Transverse colon (tissue), 4 donors: ENCODE measurements around the gene MYO15B. TPM values are rescaled to one million over a fixed set of nuclear protein-coding genes. Genes with fewer than 3 reads are reported as not detected.

Experiments used
- DNase-seq: peaks from one replicate; pipeline ENCODE4 v3.0.0-alpha.2; 2019
- H3K27ac ChIP-seq, 4 donors: fragments of 200-600 bp; sonication (generic); 2 replicates each; pipeline ENCODE4 v1.5.1; 2016 to 2018; ENCODE audit warnings: inconsistent platforms in 4 of 4
- H3K27me3 ChIP-seq: fragments of 200-600 bp; sonication (generic); 2 replicates; pipeline ENCODE4 v1.5.1; 2017; ENCODE audit warnings: inconsistent platforms
- H3K36me3 ChIP-seq, 4 donors: fragments of 200-600 bp; sonication (generic); 2 replicates each; pipeline ENCODE4 v1.5.1; 2017 to 2019; ENCODE audit warnings: inconsistent platforms in 4 of 4
- H3K4me1 ChIP-seq, 4 donors: fragments of 200-600 bp; sonication (generic); 2 replicates each; pipeline ENCODE4 v1.5.1; 2017 to 2020; ENCODE audit warnings: inconsistent platforms in 4 of 4
- H3K4me3 ChIP-seq, 4 donors: fragments of 200-600 bp; sonication (generic); 1 replicate in 1 of 4; 2 replicates in 3 of 4; pipeline versions ENCODE4 v1.5.1 to v1.6.1; 2017 to 2019; ENCODE audit warnings: inconsistent platforms in 4 of 4
- H3K9me3 ChIP-seq, 2 donors: fragments of 200-600 bp; sonication (generic); 2 replicates each; pipeline ENCODE4 v1.5.1; 2017 to 2019; ENCODE audit warnings: inconsistent platforms in 2 of 2
- EP300 ChIP-seq: sonication (generic); formaldehyde crosslinking; IDR thresholded peaks from one replicate; pipeline ENCODE4 v1.6.1; 2017; ENCODE audit warnings: antibody characterized with exemption, low read depth
- POLR2A ChIP-seq: fragments of 450-650 bp; IDR thresholded peaks from one replicate; pipeline ENCODE4 v1.6.1; 2016; ENCODE audit warnings: antibody characterized with exemption, mild to moderate bottlenecking, moderate library complexity
- POLR2AphosphoS5 ChIP-seq, 3 donors: sonication (generic); formaldehyde crosslinking; IDR thresholded peaks; one replicate each; pipeline ENCODE4 v1.6.1; 2016; ENCODE audit warnings: antibody characterized with exemption in 3 of 3
- WGBS, 2 donors: methylation state at CpG; one replicate each; pipeline ENCODE4 v1.1.5; 2018; ENCODE audit warnings: low coverage in 1 of 2; 5-methylcytosine and 5-hydroxymethylcytosine counted together
- in situ Hi-C, 4 donors: fragments of 200-750 bp; cut with MboI; loops; one replicate each; pipeline versions ENCODE4 v1.15.0 to v1.15.1; 2017; ENCODE audit warnings: low sequenced_read_pairs in 3 of 4, low pct_ligation_motif_present in 1 of 4, low pct_unique_long_range_greater_than_20kb in 1 of 4
- intact Hi-C: fragments of 100-400 bp; cut with DNase I; formaldehyde crosslinking; loops from one replicate; pipeline ENCODE4 v1.15.1; 2023; ENCODE audit warnings: low total_unique reads
- total RNA-seq, 4 donors: library from RNA; depleted of rRNA; stranded (reverse); fragments of >200 nt; gene quantifications; one replicate each; pipeline ENCODE4 v1.1.0, GENCODE V29; 2016
- TF ChIP-seq, protein P1 (sequence below), 5 experiments: fragments of 200-600 bp in 3 of 5; fragments of 450-650 bp in 2 of 5; sonication (generic) in 3 of 5; IDR thresholded peaks; 1 replicate in 2 of 5; 2 replicates in 3 of 5; pipeline ENCODE4 v1.5.1; 2016 to 2017; ENCODE audit warnings: antibody characterized with exemption in 5 of 5, inconsistent platforms in 3 of 5, mild to moderate bottlenecking in 2 of 5, moderate library complexity in 1 of 5

Gene MYO15B
- total RNA-seq, 4 donors from 2014 or later: 59.3 to 1,778 (median 829) TPM

DNA sequence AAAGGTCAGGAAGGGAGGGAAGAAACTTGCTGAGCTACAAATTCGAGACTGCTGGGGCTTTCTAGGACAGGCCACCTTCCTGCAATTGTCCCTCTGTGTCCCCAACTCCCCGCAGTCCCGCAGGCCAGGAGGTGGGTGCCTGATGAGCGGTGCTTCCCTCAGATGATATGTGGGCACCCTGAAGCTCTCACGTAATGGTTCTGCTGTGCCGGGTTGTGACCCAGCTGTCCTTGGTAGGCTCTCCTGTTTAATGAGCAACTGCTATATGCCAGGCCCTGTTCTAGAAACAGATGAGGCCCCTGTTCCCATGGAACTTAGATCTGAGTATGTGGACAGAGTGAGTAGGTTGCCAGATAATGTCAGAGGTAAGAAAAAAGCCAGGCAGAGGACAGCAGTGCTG, 22.0 kb upstream of the MYO15B start:
- Histone ChIP-seq H3K4me1 (no peaks in the 10 kb centered on the region), H3K27me3 (no peaks in the 10 kb centered on the region), H3K9me3 (no peaks in the 10 kb centered on the region), H3K4me3 (no peak overlapping the region), H3K27ac (no peak overlapping the region), H3K36me3 (peaks cover 0 to 31% (median 0%) of the 10 kb centered on the region in 4 donors)
- in situ Hi-C loops (no loop called here), intact Hi-C loops (no loop called here)
- no peak for DNase-seq
- WGBS, 2 donors: 90% methylated on average over 6 of the region's 6 CpGs; no CpG with 5 or more reads in 1 of the 2 donors
- TF ChIP-seq, protein P1, sequence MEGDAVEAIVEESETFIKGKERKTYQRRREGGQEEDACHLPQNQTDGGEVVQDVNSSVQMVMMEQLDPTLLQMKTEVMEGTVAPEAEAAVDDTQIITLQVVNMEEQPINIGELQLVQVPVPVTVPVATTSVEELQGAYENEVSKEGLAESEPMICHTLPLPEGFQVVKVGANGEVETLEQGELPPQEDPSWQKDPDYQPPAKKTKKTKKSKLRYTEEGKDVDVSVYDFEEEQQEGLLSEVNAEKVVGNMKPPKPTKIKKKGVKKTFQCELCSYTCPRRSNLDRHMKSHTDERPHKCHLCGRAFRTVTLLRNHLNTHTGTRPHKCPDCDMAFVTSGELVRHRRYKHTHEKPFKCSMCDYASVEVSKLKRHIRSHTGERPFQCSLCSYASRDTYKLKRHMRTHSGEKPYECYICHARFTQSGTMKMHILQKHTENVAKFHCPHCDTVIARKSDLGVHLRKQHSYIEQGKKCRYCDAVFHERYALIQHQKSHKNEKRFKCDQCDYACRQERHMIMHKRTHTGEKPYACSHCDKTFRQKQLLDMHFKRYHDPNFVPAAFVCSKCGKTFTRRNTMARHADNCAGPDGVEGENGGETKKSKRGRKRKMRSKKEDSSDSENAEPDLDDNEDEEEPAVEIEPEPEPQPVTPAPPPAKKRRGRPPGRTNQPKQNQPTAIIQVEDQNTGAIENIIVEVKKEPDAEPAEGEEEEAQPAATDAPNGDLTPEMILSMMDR (IDR thresholded peaks at IDR 0.05): no peak
- no peak for TF ChIP-seq POLR2AphosphoS5 (IDR thresholded peaks at IDR 0.05)
- no peak for TF ChIP-seq POLR2A
- no peak for TF ChIP-seq EP300

DNA sequence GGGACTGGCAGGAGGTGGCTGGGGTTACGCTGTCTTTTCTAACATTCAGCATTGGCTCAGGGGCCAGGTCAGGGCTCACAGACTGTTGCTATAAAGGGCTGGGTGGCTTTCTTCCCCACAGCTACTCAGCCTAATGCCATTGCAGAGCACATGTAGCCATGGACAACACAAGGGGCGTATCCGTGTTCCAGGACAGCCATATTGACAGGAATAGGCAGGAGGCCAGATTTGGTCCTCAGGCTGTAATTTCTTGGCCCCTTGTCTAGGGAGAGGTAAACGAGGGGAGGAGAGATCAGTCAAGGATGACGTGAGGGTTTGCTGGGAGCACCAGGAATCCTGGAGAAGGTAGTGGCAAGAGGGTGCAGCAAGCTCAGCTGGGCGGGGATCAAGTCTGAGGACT, 21.2 kb upstream of the MYO15B start:
- H3K4me3 ChIP-seq: no peak overlapping the region
- no peaks in the 10 kb centered on the region for H3K27me3 ChIP-seq
- H3K36me3 ChIP-seq: peaks cover 0 to 38% (median 0%) of the 10 kb centered on the region in 4 donors
- H3K27ac ChIP-seq: no peak overlapping the region
- DNase-seq: no peak
- in situ Hi-C loops (no loop called here), intact Hi-C loops (no loop called here)
- H3K4me1 ChIP-seq: no peaks in the 10 kb centered on the region
- no peaks in the 10 kb centered on the region for H3K9me3 ChIP-seq
- 84% methylated on average over 6 of the region's 6 CpGs; no CpG with 5 or more reads in 1 of the 2 donors for WGBS, 2 donors
- TF ChIP-seq POLR2AphosphoS5 (IDR thresholded peaks at IDR 0.05) (no peak), POLR2A (no peak), EP300 (no peak)
- TF ChIP-seq, protein P1 (IDR thresholded peaks at IDR 0.05): no peak

DNA sequence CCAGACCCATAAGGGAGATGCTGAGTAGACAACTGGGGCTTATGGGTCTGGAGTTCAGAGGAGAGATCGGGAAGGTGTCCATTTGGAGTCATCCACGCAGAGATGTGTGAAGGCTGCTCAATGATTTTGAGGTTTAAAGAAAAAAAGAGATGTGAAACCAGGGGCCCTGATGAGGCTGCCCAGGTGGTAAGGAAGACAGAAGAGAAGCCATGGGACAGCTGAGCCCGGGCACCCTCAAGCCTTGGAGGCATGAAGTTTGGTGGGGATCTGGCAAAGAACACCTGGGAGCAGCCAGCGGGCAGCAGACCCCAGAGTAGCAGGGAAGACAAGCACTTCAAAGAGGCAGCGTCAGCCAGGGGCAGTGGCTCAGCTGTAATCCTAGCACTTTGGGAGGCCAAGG, 20.8 kb upstream of the MYO15B start:
- Histone ChIP-seq H3K9me3 (no peaks in the 10 kb centered on the region), H3K4me1 (no peaks in the 10 kb centered on the region), H3K27ac (no peak overlapping the region), H3K4me3 (no peak overlapping the region), H3K36me3 (peaks cover 0 to 41% (median 0%) of the 10 kb centered on the region in 4 donors), H3K27me3 (no peaks in the 10 kb centered on the region)
- 60 to 81% methylated on average over 1 to 5 of the region's 5 CpGs for WGBS, 2 donors
- in situ Hi-C loops: no loop called here
- intact Hi-C loops: no loop called here
- TF ChIP-seq EP300 (no peak), POLR2A (no peak), POLR2AphosphoS5 (IDR thresholded peaks at IDR 0.05) (no peak)
- TF ChIP-seq, protein P1 (IDR thresholded peaks at IDR 0.05): no peak
- no peak for DNase-seq

DNA sequence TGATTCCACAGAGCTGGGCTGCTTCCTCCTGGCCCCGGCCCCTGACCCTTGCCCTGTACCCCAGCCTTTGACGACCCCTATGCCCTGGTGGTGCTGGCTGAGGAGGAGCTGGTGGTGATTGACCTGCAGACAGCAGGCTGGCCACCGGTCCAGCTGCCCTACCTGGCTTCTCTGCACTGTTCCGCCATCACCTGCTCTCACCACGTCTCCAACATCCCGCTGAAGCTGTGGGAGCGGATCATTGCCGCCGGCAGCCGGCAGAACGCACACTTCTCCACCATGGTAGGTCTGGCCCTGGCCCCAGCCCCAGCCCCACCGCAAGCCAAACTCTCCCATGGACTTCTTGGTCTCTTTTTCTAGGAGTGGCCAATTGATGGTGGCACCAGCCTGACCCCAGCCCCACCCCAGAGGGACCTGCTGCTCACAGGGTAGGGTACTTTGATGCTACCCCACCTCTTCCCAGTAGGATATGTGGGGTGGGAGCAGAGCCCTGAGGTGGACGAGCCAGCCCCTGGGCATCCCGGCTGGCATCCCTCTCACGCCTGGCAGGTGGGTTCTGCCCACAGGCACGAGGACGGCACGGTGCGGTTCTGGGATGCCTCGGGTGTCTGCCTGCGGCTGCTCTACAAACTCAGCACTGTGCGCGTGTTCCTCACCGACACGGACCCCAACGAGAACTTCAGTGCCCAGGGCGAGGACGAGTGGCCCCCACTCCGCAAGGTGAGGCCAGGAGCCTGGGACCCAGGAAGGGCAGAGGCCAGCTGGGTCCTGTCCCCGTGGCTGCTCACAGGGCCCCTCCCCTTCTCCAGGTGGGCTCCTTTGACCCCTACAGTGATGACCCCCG, 19.0 kb upstream of the MYO15B start:
- no peaks in the 10 kb centered on the region for H3K27me3 ChIP-seq
- DNase-seq: no peak
- in situ Hi-C loops: no loop called here
- WGBS, 2 donors: 90% methylated on average over 25 of the region's 31 CpGs; no CpG with 5 or more reads in 1 of the 2 donors
- no peak overlapping the region for H3K4me3 ChIP-seq
- no peak for TF ChIP-seq POLR2AphosphoS5 (IDR thresholded peaks at IDR 0.05)
- no peak for TF ChIP-seq EP300
- no peak for TF ChIP-seq POLR2A
- TF ChIP-seq, protein P1 (IDR thresholded peaks at IDR 0.05): no peak
- peaks cover 0 to 36% (median 0%) of the 10 kb centered on the region in 4 donors for H3K36me3 ChIP-seq
- intact Hi-C loops: no loop called here
- H3K27ac ChIP-seq: no peak overlapping the region
- no peaks in the 10 kb centered on the region for H3K9me3 ChIP-seq
- peaks cover 0 to 2% (median 0%) of the 10 kb centered on the region in 4 donors for H3K4me1 ChIP-seq
